D721Med (cell line): ENCODE measurements around the gene TMEM237.
A peak's percentile ranks its signal among the peaks of the same experiment; 100 is the strongest.
"Not testable (repeated sequence)": the region's sequence is repeated elsewhere in the genome, so short reads cannot be mapped to it uniquely, and the experiment has no call there.

Experiments used
- DNase-seq: peaks from one replicate; pipeline ENCODE4 v3.0.0; 2011; ENCODE audit warnings: low spot score; ENCODE audit not compliant: insufficient read length
- FAIRE-seq: peaks from 2 replicates; lab custom pipeline; 2011; peaks lifted over from hg19 to GRCh38; lab: Jason Lieb, UNC
- CTCF ChIP-seq: IDR thresholded peaks from 2 replicates; pipeline ENCODE4 v1.5.1; 2012; ENCODE audit warnings: mild to moderate bottlenecking, control low read depth; ENCODE audit not compliant: insufficient read depth; ENCODE audit errors: missing control alignments

TMEM237 gene

GRCh38 chr2:201673546-201673945 is 30.2 kb upstream of the TMEM237 start:
- TF ChIP-seq CTCF = no peak
- DNase-seq (no peak), FAIRE-seq (no peak)

- not testable (repeated sequence) for FAIRE-seq, DNase-seq
Observed at GRCh38 chr2:201671205-201671604, 27.9 kb upstream of the TMEM237 start.

- no peak for DNase-seq
- no peak for TF ChIP-seq CTCF
- no peak for FAIRE-seq
Observed at GRCh38 chr2:201669865-201670264, 26.6 kb upstream of the TMEM237 start.

GRCh38 chr2:201668402-201668910 is 25.2 kb upstream of the TMEM237 start:
- TF ChIP-seq CTCF = no peak

GRCh38 chr2:201664334-201664733 is 21.0 kb upstream of the TMEM237 start:
- FAIRE-seq (no peak), DNase-seq (no peak)
- no peak for TF ChIP-seq CTCF

More at GRCh38 chr2:201668402-201668910, 25.2 kb upstream of the TMEM237 start:
- FAIRE-seq = no peak
- no peak for DNase-seq

GRCh38 chr2:201661366-201661765 is 18.1 kb upstream of the TMEM237 start:
- DNase-seq = no peak
- FAIRE-seq = no peak

GRCh38 chr2:201660293-201660895 is 17.1 kb upstream of the TMEM237 start:
- no peak for DNase-seq
- FAIRE-seq = peak; percentile 79
- TF ChIP-seq CTCF = no peak

More at GRCh38 chr2:201661366-201661765, 18.1 kb upstream of the TMEM237 start:
- no peak for TF ChIP-seq CTCF

GRCh38 chr2:201656740-201657139 is 13.4 kb upstream of the TMEM237 start:
- TF ChIP-seq CTCF = no peak
- FAIRE-seq (no peak), DNase-seq (no peak)
